Suppressor macrophage (primary cell): ENCODE data around the gene LSM14B.
"Not testable (repeated sequence)": the region's sequence is repeated elsewhere in the genome, so short reads cannot be mapped to it uniquely, and the experiment has no call there.

Source experiments
- DNase-seq, 4 experiments: peaks; one replicate each; pipeline ENCODE4 v3.0.0-alpha.2; 2020 to 2022
- total RNA-seq, 17 experiments: gene quantifications; one replicate each; lab custom pipeline; 2026; ENCODE audit warnings: mixed read lengths in 6 of 17, inconsistent platforms in 3 of 17; lab: John Stamatoyannopoulos, UW

Gene LSM14B
- 8.5 to 53.3 (median 25.2) reads per million in 17 experiments for total RNA-seq

- DNase-seq, result peak; percentile 98 to 100 (median 100)
These were observed at the start of gene LSM14B for GRCh38 chr20:62121776-62122653. TSS of gene LSM14B (plus strand) at chr20:62122475. CDS start at chr20:62122667, 192 bp downstream.

- no peak for DNase-seq
These were observed 49.0 kb upstream of the LSM14B start for GRCh38 chr20:62073323-62073722.

GRCh38 chr20:62079166-62079565 lies 43.1 kb upstream of the LSM14B start:
- DNase-seq, result no peak

GRCh38 chr20:62080249-62080990 lies 41.9 kb upstream of the LSM14B start:
- no peak for DNase-seq

GRCh38 chr20:62083312-62083711 lies 39.0 kb upstream of the LSM14B start:
- DNase-seq, result no peak

GRCh38 chr20:62084224-62084623 lies 38.1 kb upstream of the LSM14B start:
- DNase-seq, result not testable (repeated sequence)

- DNase-seq, result no peak
These were observed 37.1 kb upstream of the LSM14B start for GRCh38 chr20:62085206-62085605.

GRCh38 chr20:62087227-62087626 lies 35.0 kb upstream of the LSM14B start:
- no peak for DNase-seq

GRCh38 chr20:62087632-62088031 lies 34.6 kb upstream of the LSM14B start:
- DNase-seq, result no peak

GRCh38 chr20:62088258-62089127 lies 33.8 kb upstream of the LSM14B start:
- DNase-seq, result peak; percentile 34 to 70 (median 44)

GRCh38 chr20:62089393-62089792 lies 32.9 kb upstream of the LSM14B start:
- DNase-seq, result no peak

- no peak for DNase-seq
These were observed 25.6 kb upstream of the LSM14B start for GRCh38 chr20:62096421-62097380.

- DNase-seq, result no peak
These were observed 24.3 kb upstream of the LSM14B start for GRCh38 chr20:62097881-62098407.

GRCh38 chr20:62101078-62101477 lies 21.2 kb upstream of the LSM14B start:
- DNase-seq, result no peak

GRCh38 chr20:62103508-62104233 lies 18.6 kb upstream of the LSM14B start:
- no peak for DNase-seq

- no peak for DNase-seq
These were observed 18.0 kb upstream of the LSM14B start for GRCh38 chr20:62104234-62104789.

- no peak for DNase-seq
These were observed 17.4 kb upstream of the LSM14B start for GRCh38 chr20:62104791-62105345.

- no peak for DNase-seq
These were observed 16.7 kb upstream of the LSM14B start for GRCh38 chr20:62105592-62105991.

GRCh38 chr20:62111148-62111547 lies 11.1 kb upstream of the LSM14B start:
- DNase-seq, result peak in 1 of 4 experiments; percentile 7

- no peak for DNase-seq
These were observed 9.9 kb upstream of the LSM14B start for GRCh38 chr20:62112368-62112767.
